Natural killer cell (primary cell): ENCODE measurements around the gene MAN1A1. TPM values are rescaled to one million over a fixed set of nuclear protein-coding genes. Genes with fewer than 3 reads are reported as not detected.

Source experiments
- ATAC-seq, 3 donors: fragments of 150-1000 bp in 2 of 3; fragments of 200-7000 bp in 1 of 3; cut with Tn5 transposase; 1 replicate in 1 of 3; 2 replicates in 2 of 3; pipeline ENCODE4 v1.10.0; 2021; ENCODE audit warnings: mild to moderate bottlenecking in 2 of 3, moderate library complexity in 2 of 3
- DNase-seq, 2 donors: peaks; one replicate each; pipeline versions ENCODE4 v3.0.0 to v3.0.0-alpha.2; 2013 to 2021; ENCODE audit warnings: mixed read lengths in 1 of 2
- H3K27ac ChIP-seq: one replicate; pipeline ENCODE4 v1.5.1; 2013; ENCODE audit warnings: mild to moderate bottlenecking, low read length
- H3K27me3 ChIP-seq: one replicate; pipeline ENCODE4 v1.6.1; 2013; ENCODE audit warnings: low read length; ENCODE audit not compliant: control insufficient read depth, insufficient read depth
- H3K36me3 ChIP-seq: one replicate; pipeline ENCODE4 v1.6.1; 2013; ENCODE audit warnings: low read length; ENCODE audit not compliant: control insufficient read depth, insufficient read depth
- H3K4me1 ChIP-seq: one replicate; pipeline ENCODE4 v1.6.1; 2013; ENCODE audit warnings: low read length; ENCODE audit not compliant: control insufficient read depth, insufficient read depth
- H3K4me3 ChIP-seq: one replicate; pipeline ENCODE4 v1.5.1; 2013; ENCODE audit warnings: low read length
- H3K9me3 ChIP-seq: one replicate; pipeline ENCODE4 v1.6.1; 2013; ENCODE audit warnings: low read length; ENCODE audit not compliant: control insufficient read depth, insufficient read depth
- H3K27ac Mint-ChIP-seq, 2 donors: one replicate each; pipeline ENCODE4 v1.8.0; 2022; ENCODE audit warnings: mild to moderate bottlenecking in 2 of 2, mixed read lengths in 2 of 2, moderate library complexity in 1 of 2
- H3K27me3 Mint-ChIP-seq, 2 donors: one replicate each; pipeline ENCODE4 v1.8.0; 2022; ENCODE audit warnings: low read depth in 2 of 2, mixed read lengths in 2 of 2
- H3K36me3 Mint-ChIP-seq: one replicate; pipeline ENCODE4 v1.8.0; 2022; ENCODE audit warnings: mixed read lengths
- H3K4me1 Mint-ChIP-seq, 2 donors: one replicate each; pipeline ENCODE4 v1.8.0; 2022; ENCODE audit warnings: mixed read lengths in 2 of 2
- H3K4me3 Mint-ChIP-seq: one replicate; pipeline ENCODE4 v1.8.0; 2022; ENCODE audit warnings: mild to moderate bottlenecking, moderate library complexity, mixed read lengths
- H3K9me3 Mint-ChIP-seq, 2 donors: one replicate each; pipeline ENCODE4 v1.8.0; 2022; ENCODE audit warnings: mixed read lengths in 2 of 2
- CTCF ChIP-seq: fragments of 200-600 bp; IDR thresholded peaks from one replicate; pipeline ENCODE4 v1.8.0; 2022; ENCODE audit warnings: antibody characterized with exemption
- WGBS: methylation state at CpG from one replicate; pipeline ENCODE4 v1.1.7; 2013; ENCODE audit warnings: missing lambda C conversion rate; ENCODE audit not compliant: insufficient coverage; 5-methylcytosine and 5-hydroxymethylcytosine counted together
- intact Hi-C: fragments of 100-400 bp; cut with micrococcal nuclease; formaldehyde crosslinking; loops from one replicate; pipeline ENCODE4 v1.14.2; 2022
- total RNA-seq, 4 donors: library from RNA; stranded (reverse); fragments of 120-200 nt in 1 of 4; gene quantifications; one replicate each; pipeline versions ENCODE4 v1.2.3 to v1.2.4, GENCODE V29; 2013 to 2022

MAN1A1 gene
- total RNA-seq, 3 donors from 2014 or later (not counting 1 experiment from before 2014, with no cell fraction given): 45.6 to 54.6 (median 53.6) TPM

- intact Hi-C loops: no loop called here
- Mint-ChIP-seq H3K36me3 (no peaks in the 10 kb centered on the region), H3K9me3 (no peaks in the 10 kb centered on the region), H3K27ac (peak overlapping the region; percentile 33 to 65), H3K27me3 (peaks cover 0 to 3% of the 10 kb centered on the region in 2 donors), H3K4me3 (no peak overlapping the region), H3K4me1 (peaks cover 30 to 39% of the 10 kb centered on the region in 2 donors)
- H3K4me1 ChIP-seq: peaks cover 9% of the 10 kb centered on the region
- no peaks in the 10 kb centered on the region for H3K27me3 ChIP-seq
- no peak overlapping the region for H3K27ac ChIP-seq
- TF ChIP-seq CTCF: no peak
- H3K36me3 ChIP-seq: no peaks in the 10 kb centered on the region
- peak; percentile 68 to 87 (median 81) for ATAC-seq
- DNase-seq: peak in 1 of 2 donors; percentile 6
- peaks cover 4% of the 10 kb centered on the region for H3K9me3 ChIP-seq
- no peak overlapping the region for H3K4me3 ChIP-seq
- WGBS: 60% methylated on average over 6 of the region's 6 CpGs
Observed at GRCh38 chr6:119147101-119148053, 202.2 kb downstream of the MAN1A1 start.

GRCh38 chr6:119145111-119145510 lies 204.4 kb downstream of the MAN1A1 start:
- Histone ChIP-seq H3K4me3 (no peak overlapping the region), H3K27me3 (no peaks in the 10 kb centered on the region), H3K27ac (no peak overlapping the region), H3K36me3 (no peaks in the 10 kb centered on the region), H3K9me3 (peaks cover 4% of the 10 kb centered on the region), H3K4me1 (peaks cover 9% of the 10 kb centered on the region)
- TF ChIP-seq CTCF: no peak
- Mint-ChIP-seq H3K36me3 (no peaks in the 10 kb centered on the region), H3K4me3 (no peak overlapping the region), H3K27me3 (peaks cover 0 to 3% of the 10 kb centered on the region in 2 donors), H3K9me3 (no peaks in the 10 kb centered on the region), H3K4me1 (peaks cover 30 to 38% of the 10 kb centered on the region in 2 donors), H3K27ac (no peak overlapping the region)
- intact Hi-C loops: no loop called here
- peak in 1 of 3 donors; percentile 66 for ATAC-seq
- no peak for DNase-seq
- WGBS: 27% methylated on average over 1 of the region's 2 CpGs

- WGBS: 94% methylated on average over 4 of the region's 5 CpGs
- no peak overlapping the region for H3K4me3 ChIP-seq
- peaks cover 23% of the 10 kb centered on the region for H3K4me1 ChIP-seq
- no peak overlapping the region for H3K27ac ChIP-seq
- peaks cover 3% of the 10 kb centered on the region for H3K9me3 ChIP-seq
- H3K36me3 Mint-ChIP-seq: no peaks in the 10 kb centered on the region
- ATAC-seq: no peak
- H3K27me3 Mint-ChIP-seq: no peaks in the 10 kb centered on the region
- intact Hi-C loops: no loop called here
- H3K9me3 Mint-ChIP-seq: no peaks in the 10 kb centered on the region
- H3K4me1 Mint-ChIP-seq: peaks cover 40 to 47% of the 10 kb centered on the region in 2 donors
- no peak overlapping the region for H3K27ac Mint-ChIP-seq
- no peak for DNase-seq
- no peaks in the 10 kb centered on the region for H3K36me3 ChIP-seq
- no peak for TF ChIP-seq CTCF
- no peak overlapping the region for H3K4me3 Mint-ChIP-seq
- no peaks in the 10 kb centered on the region for H3K27me3 ChIP-seq
Observed at GRCh38 chr6:119142637-119143036, 206.9 kb downstream of the MAN1A1 start.
